ENCODE data around the gene ASTL.

GRCh38 chr2:96105994-96106715 is 32.1 kb downstream of the ASTL start:
- TF ChIP-seq EZH2 (IDR thresholded peaks at IDR 0.05; ENCODE audit: borderline replicate concordance, low read depth, low read length, severe bottlenecking) = no peak
- no peak for TF ChIP-seq POLR2A (IDR thresholded peaks at IDR 0.05; ENCODE audit: low read depth, low read length)
- TF ChIP-seq CTCF (IDR thresholded peaks at IDR 0.05; ENCODE audit: extremely low read depth in 1 of 2, insufficient read depth in 1 of 2, low read depth in 1 of 2, low read length in 2 of 2) = no peak
- TF ChIP-seq, protein P1, sequence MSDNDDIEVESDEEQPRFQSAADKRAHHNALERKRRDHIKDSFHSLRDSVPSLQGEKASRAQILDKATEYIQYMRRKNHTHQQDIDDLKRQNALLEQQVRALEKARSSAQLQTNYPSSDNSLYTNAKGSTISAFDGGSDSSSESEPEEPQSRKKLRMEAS (IDR thresholded peaks at IDR 0.05; ENCODE audit: insufficient read depth, insufficient read length) = no peak
- no peak for TF ChIP-seq GATA2 (IDR thresholded peaks at IDR 0.05; ENCODE audit: insufficient read depth, insufficient read length, low read depth, low read length)
- no peak for TF ChIP-seq POLR2AphosphoS5 (IDR thresholded peaks at IDR 0.05; ENCODE audit: insufficient read depth, low read depth, low read length)

All from endothelial cell of umbilical vein (primary cell).